Right ventricle myocardium superior (tissue), 1 donor: ENCODE results near the gene HMBS. TPM values are rescaled to one million over a fixed set of nuclear protein-coding genes. Genes with fewer than 3 reads are reported as not detected.
A peak's percentile ranks its signal among the peaks of the same experiment; 100 is the strongest.

Source experiments
- ATAC-seq: fragments of 200-7000 bp; cut with Tn5 transposase; one replicate; pipeline ENCODE4 v1.9.1; 2020; ENCODE audit warnings: mild to moderate bottlenecking; ENCODE audit not compliant: poor library complexity
- DNase-seq: peaks from one replicate; pipeline ENCODE4 v3.0.0-alpha.2; 2020
- intact Hi-C: fragments of 100-400 bp; cut with DNase I; formaldehyde crosslinking; loops from one replicate; pipeline ENCODE4 v1.11.2; 2022
- total RNA-seq: library from RNA; stranded (reverse); fragmentation: NEBNext Ultra II Directional; extraction: Animal tissue kit (Norgen Biotek cat#: 25700); gene quantifications from one replicate; pipeline ENCODE4 v1.2.1, GENCODE V29; 2021
- donor health status: DM: no; HTN: yes; CAD: no; lungs with severe emphysema.

Gene HMBS
- total RNA-seq, 1 donor from 2014 or later, result 22.1 TPM

- intact Hi-C loops, result no loop called here
- DNase-seq, result no peak
- no peak for ATAC-seq
Measured at GRCh38 chr11:119062779-119063178, 21.9 kb upstream of the HMBS start.

- DNase-seq (no peak), ATAC-seq (no peak)
- intact Hi-C loops, result no loop called here
Measured at GRCh38 chr11:119065369-119065768, 19.3 kb upstream of the HMBS start.

GRCh38 chr11:119067371-119068222, 17.1 kb upstream of the HMBS start, which contains the start of gene VPS11:
VPS11 (plus strand) TSS chr11:119067818; CDS start chr11:119067824, 6 bp downstream.
- DNase-seq, result peak; percentile 99
- intact Hi-C loops, result no loop called here
- ATAC-seq, result peak; percentile 99

GRCh38 chr11:119077839-119078238, 6.8 kb upstream of the HMBS start:
- no peak for ATAC-seq
- DNase-seq, result no peak
- intact Hi-C loops, result no loop called here

GRCh38 chr11:119078675-119079420, 5.8 kb upstream of the HMBS start:
- no peak for ATAC-seq
- no peak for DNase-seq
- intact Hi-C loops, result no loop called here

- ATAC-seq, result no peak
Measured at GRCh38 chr11:119081682-119082260, 2.9 kb upstream of the HMBS start.

GRCh38 chr11:119085437-119085847, 761 bp downstream of the HMBS start:
- intact Hi-C loops, result no loop called here
- DNase-seq (no peak), ATAC-seq (no peak)

More at GRCh38 chr11:119081682-119082260, 2.9 kb upstream of the HMBS start:
- DNase-seq, result no peak
- intact Hi-C loops, result no loop called here

- ATAC-seq (no peak), DNase-seq (no peak)
- intact Hi-C loops, result no loop called here
Measured at GRCh38 chr11:119087123-119087522, 2.4 kb downstream of the HMBS start.

GRCh38 chr11:119087747-119088241, 3.1 kb downstream of the HMBS start:
- ATAC-seq (no peak), DNase-seq (no peak)
- intact Hi-C loops, result no loop called here

GRCh38 chr11:119088406-119088805, 3.7 kb downstream of the HMBS start:
- intact Hi-C loops, result no loop called here
- ATAC-seq (no peak), DNase-seq (no peak)

- DNase-seq (no peak), ATAC-seq (no peak)
- intact Hi-C loops, result no loop called here
Measured at GRCh38 chr11:119089319-119089718, 4.6 kb downstream of the HMBS start.

GRCh38 chr11:119091178-119091577, 6.5 kb downstream of the HMBS start:
- DNase-seq, result no peak
- ATAC-seq, result no peak
- intact Hi-C loops, result no loop called here

GRCh38 chr11:119091966-119092879, 7.5 kb downstream of the HMBS start:
- DNase-seq, result no peak

GRCh38 chr11:119092880-119093842, 8.5 kb downstream of the HMBS start:
- DNase-seq (no peak), ATAC-seq (no peak)
- intact Hi-C loops, result no loop called here

More at GRCh38 chr11:119091966-119092879, 7.5 kb downstream of the HMBS start:
- ATAC-seq, result no peak
- intact Hi-C loops, result no loop called here

- intact Hi-C loops, result loop anchor here (2.0 kb wide), 1 partner anchor 103 kb away; no protein-coding TSS in a partner anchor
- peak; percentile 33 for ATAC-seq
- no peak for DNase-seq
Measured at GRCh38 chr11:119093942-119094815, 9.5 kb downstream of the HMBS start.

- DNase-seq, result peak; percentile 91
- intact Hi-C loops, result loop anchor here (2.0 kb wide), 1 partner anchor 102 kb away; no protein-coding TSS in a partner anchor
- peak; percentile 89 for ATAC-seq
Measured at GRCh38 chr11:119094816-119095065, 10.1 kb downstream of the HMBS start.
